Astrocyte of the cerebellum (primary cell): Measurements from ENCODE around the gene NAA50.

ENCODE experiments used
- DNase-seq: peaks from one replicate; pipeline ENCODE4 v3.0.0-alpha.2; 2011; ENCODE audit warnings: low read depth
- H3K4me3 ChIP-seq: 2 replicates; pipeline ENCODE4 v1.5.1; 2011; ENCODE audit warnings: mild to moderate bottlenecking, low read depth, low read length, moderate library complexity
- CTCF ChIP-seq: IDR thresholded peaks from 2 replicates; pipeline ENCODE4 v1.5.1; 2012; ENCODE audit warnings: low read length, low read depth, moderate library complexity, mild to moderate bottlenecking; ENCODE audit errors: missing control alignments
- in situ Hi-C: cut with HindIII; loops from 2 replicates; pipeline ENCODE4 v1.10.0; 2017; ENCODE audit warnings: low sequenced_read_pairs

NAA50 gene

GRCh38 chr3:113730550-113730949 is 15.5 kb downstream of the NAA50 start:
- no peak for TF ChIP-seq CTCF
- DNase-seq: no peak
- no peak overlapping the region for H3K4me3 ChIP-seq
- in situ Hi-C loops: no loop called here

GRCh38 chr3:113728661-113729060 is 17.4 kb downstream of the NAA50 start:
- in situ Hi-C loops: no loop called here
- H3K4me3 ChIP-seq: no peak overlapping the region
- no peak for TF ChIP-seq CTCF
- DNase-seq: no peak

GRCh38 chr3:113721636-113722035 is 24.4 kb downstream of the NAA50 start:
- TF ChIP-seq CTCF: no peak
- DNase-seq: no peak
- H3K4me3 ChIP-seq: no peak overlapping the region
- in situ Hi-C loops: no loop called here

DNA sequence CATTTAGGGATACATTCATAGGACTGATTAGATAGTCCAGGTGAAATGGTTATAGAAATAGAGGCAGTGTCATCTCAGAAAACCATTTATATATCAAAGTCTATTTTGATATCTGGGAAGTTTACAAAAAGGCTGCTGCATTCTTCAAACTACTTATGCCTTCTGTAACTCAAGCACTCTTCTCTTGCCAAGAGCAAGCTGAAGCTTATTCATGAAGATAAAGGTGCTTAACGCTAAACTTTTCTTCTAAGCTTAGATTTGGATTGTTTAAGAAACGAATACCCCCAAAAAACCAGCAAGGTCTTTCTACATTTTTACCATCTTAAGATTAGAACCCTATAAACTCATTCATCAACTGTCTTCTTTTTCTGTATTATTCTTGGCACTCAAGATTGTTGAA is 26.3 kb downstream of the NAA50 start:
- no peak for TF ChIP-seq CTCF
- H3K4me3 ChIP-seq: no peak overlapping the region

DNA sequence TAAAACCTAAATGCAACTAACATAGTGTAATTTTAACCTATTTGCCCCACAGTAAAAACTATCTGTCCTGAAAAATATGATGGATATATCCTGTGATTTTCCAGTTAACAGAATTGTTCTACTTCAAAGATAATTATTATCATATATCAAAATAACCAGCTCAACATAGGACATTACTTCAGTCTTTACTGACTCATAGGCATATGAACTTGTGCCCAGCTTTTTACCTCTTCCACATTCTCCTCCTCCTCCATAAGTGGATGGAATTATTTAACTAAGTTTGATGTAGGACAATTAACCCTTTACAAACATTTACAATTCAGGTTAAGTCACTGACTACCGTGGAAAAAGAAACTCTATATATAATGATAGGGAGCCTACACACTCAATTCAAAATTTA is 26.8 kb downstream of the NAA50 start:
- TF ChIP-seq CTCF: no peak
- in situ Hi-C loops: no loop called here
- no peak for DNase-seq
- no peak overlapping the region for H3K4me3 ChIP-seq

More for the DNA sequence above, 26.3 kb downstream of the NAA50 start:
- no peak for DNase-seq
- in situ Hi-C loops: no loop called here

GRCh38 chr3:113717818-113718217 is 28.2 kb downstream of the NAA50 start:
- DNase-seq: no peak
- in situ Hi-C loops: no loop called here
- H3K4me3 ChIP-seq: no peak overlapping the region
- TF ChIP-seq CTCF: no peak

- H3K4me3 ChIP-seq: no peak overlapping the region
- TF ChIP-seq CTCF: no peak
- no peak for DNase-seq
- in situ Hi-C loops: no loop called here
These were observed 28.7 kb downstream of the NAA50 start for GRCh38 chr3:113717308-113717707.
